ENCODE measurements around the gene TSC2.

The TSC2 gene

DNA sequence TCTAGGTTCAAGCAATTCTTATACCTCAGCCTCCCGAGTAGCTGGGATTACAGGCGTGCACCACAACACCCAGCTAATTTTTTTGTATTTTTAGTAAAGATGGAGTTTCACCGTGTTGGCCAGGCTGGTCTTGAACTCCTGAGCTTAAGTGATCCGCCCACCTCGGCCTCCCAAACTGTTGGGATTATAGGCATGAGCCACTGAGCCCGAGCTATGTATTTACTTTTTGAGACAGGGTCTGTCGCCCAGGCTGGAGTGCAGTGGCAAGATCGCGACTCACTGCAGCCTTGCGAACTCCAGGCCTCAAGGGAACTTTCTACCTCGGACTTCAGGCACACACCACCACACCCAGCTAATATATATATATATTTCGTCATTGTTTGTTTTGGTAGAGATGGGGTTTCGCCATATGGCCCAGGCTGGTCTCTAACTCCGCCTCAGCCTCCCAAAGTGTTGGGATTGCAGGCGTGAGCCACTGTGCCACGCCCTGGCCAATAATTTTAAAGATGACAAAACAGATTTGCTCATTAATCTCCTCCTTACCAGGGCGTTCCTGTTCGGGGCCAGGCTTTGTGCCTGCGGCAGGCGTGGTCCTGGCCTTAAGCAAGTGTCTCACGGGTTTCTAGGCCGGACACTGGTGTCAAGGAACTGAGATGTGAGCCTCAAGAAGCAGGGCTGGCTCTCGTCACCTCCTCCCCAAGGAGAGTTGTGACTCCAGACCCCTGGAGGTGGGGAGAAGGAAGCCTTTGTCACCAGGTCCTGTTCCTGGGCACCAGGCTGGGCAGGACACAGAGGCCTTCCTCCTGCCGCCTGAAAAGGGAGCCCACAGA is 32.5 kb upstream of the TSC2 start:
- TF ChIP-seq, protein P1, sequence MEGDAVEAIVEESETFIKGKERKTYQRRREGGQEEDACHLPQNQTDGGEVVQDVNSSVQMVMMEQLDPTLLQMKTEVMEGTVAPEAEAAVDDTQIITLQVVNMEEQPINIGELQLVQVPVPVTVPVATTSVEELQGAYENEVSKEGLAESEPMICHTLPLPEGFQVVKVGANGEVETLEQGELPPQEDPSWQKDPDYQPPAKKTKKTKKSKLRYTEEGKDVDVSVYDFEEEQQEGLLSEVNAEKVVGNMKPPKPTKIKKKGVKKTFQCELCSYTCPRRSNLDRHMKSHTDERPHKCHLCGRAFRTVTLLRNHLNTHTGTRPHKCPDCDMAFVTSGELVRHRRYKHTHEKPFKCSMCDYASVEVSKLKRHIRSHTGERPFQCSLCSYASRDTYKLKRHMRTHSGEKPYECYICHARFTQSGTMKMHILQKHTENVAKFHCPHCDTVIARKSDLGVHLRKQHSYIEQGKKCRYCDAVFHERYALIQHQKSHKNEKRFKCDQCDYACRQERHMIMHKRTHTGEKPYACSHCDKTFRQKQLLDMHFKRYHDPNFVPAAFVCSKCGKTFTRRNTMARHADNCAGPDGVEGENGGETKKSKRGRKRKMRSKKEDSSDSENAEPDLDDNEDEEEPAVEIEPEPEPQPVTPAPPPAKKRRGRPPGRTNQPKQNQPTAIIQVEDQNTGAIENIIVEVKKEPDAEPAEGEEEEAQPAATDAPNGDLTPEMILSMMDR (IDR thresholded peaks at IDR 0.05) = no peak
- no peak overlapping the region for H3K27ac ChIP-seq
- H3K4me3 ChIP-seq = no peak overlapping the region
- DNase-seq (ENCODE audit: low spot score) = no peak

DNA sequence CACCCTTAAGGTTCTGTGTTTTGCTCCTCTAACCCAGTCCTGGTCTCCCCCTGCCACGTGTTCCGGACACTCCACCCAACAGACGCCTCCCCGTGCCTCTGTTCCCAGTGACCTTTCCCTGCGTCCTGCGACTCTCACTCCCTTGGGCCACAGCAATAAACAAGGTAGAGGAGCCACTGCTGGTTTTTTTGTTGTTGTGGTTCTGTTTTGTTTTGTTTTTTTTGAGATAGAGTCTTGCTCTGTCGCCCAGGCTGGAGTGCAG is 31.9 kb upstream of the TSC2 start:
- no peak for DNase-seq (ENCODE audit: low spot score)
- Histone ChIP-seq H3K4me3 (no peak overlapping the region), H3K27ac (no peak overlapping the region)

DNA sequence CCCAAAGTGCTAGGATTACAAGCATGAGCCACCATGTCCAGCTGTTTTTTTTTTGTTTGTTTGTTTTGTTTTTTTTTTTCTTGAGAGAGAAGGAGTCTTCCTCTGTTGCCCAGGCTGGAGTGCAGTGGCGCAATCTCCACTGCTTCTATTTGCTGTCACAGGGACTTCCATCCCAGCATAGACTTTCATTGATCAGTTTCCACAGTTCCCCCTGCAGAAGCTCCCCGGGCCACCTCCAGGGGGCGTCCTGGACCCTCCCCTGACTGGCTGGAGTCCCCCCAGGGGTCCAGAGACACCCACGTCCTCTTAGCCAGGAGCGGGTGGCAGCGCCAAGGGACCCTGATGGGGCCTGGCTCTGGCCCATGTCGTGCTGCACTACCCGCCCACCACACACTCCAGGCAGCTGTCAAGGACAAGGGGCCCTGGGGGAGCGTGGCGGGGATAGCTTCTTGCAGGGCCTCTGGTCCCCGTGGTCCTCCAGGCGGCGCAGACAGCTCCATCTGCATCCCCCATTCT is 31.3 kb upstream of the TSC2 start:
- no peak for DNase-seq (ENCODE audit: low spot score)
- TF ChIP-seq, protein P1 (IDR thresholded peaks at IDR 0.05) = no peak
- no peak overlapping the region for H3K4me3 ChIP-seq
- no peak overlapping the region for H3K27ac ChIP-seq

More for the DNA sequence above, 31.9 kb upstream of the TSC2 start:
- TF ChIP-seq, protein P1 (IDR thresholded peaks at IDR 0.05) = no peak

DNA sequence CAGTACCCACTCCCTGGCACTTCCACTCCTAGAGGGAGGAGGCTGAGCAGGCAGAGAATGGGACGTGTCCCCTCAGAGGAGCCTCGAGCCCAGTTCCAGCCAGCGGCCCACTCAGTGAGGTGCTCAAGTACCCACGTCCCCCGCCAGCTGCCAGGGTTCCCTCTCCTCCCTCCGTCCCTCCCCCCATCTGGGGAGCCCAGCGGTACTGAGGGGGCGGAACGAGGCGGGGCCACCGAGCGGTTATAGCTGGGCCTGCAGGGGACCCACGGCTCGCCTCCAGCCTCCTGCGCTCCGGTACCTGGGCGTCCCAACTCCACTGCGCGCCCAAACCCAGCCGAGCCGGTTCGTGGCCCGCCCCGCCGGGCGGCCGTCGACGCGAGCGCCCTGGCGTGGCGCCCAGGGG is 28.3 kb upstream of the TSC2 start, which contains the start of gene NPW:
Gene NPW (plus strand): TSS at position 268 of the 403 bp plus-strand sequence.
- DNase-seq (ENCODE audit: low spot score) = no peak
- peak within 1 kb of the TSS; percentile 38 for H3K4me3 ChIP-seq
- no peak within 1 kb of the TSS for H3K27ac ChIP-seq
- TF ChIP-seq, protein P1 (IDR thresholded peaks at IDR 0.05) = no peak

DNA sequence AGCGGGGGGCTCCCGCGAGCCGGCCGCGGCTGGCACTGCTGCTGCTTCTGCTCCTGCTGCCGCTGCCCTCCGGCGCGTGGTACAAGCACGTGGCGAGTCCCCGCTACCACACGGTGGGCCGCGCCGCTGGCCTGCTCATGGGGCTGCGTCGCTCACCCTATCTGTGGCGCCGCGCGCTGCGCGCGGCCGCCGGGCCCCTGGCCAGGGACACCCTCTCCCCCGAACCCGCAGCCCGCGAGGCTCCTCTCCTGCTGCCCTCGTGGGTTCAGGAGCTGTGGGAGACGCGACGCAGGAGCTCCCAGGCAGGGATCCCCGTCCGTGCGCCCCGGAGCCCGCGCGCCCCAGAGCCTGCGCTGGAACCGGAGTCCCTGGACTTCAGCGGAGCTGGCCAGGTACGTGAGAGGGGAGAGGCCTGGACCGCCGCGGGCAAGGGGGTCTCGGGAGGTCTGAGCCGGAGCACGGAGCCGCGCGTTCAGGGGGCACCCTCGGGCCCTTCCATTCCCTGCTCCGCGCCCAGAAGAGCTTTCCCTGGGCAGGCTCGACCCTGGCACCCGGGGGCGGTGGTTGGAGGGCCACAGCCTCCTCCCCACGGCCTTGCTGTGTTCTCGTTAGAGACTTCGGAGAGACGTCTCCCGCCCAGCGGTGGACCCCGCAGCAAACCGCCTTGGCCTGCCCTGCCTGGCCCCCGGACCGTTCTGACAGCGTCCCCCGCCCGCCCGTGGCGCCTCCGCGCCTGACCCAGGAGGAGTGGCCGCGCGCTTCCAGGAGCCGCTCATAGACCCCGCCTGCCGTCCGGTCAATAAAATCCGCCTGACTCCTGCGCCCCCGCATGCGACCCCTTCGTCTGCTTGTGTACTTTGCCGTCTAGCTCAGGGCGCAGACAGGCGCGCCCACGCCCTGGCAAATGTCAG is 27.6 kb upstream of the TSC2 start:
- TF ChIP-seq, protein P1 (IDR thresholded peaks at IDR 0.05) = no peak
- no peak for DNase-seq (ENCODE audit: low spot score)
- peak overlapping the region; percentile 38 for H3K4me3 ChIP-seq
- H3K27ac ChIP-seq = no peak overlapping the region

DNA sequence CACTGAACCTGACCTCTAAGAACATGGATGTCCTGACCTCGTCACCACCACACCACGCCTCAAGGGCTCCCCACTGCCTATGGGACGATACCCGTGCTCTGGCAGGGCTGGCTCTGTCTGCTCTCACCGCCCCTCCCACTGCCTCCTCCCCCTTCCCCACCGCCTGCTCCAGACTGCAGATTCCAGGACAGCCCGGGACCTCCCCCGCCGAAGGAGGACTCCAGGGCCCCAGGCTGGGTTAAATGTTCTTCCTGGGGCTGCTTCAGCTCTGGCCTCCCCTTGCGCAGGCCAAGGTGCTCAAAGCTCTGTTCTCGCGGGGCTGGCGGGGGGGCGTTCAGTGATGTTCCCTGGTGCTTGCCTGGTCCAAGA is 25.1 kb upstream of the TSC2 start:
- DNase-seq (ENCODE audit: low spot score) = no peak
- TF ChIP-seq, protein P1 (IDR thresholded peaks at IDR 0.05) = no peak

More for the DNA sequence above, 25.1 kb upstream of the TSC2 start:
- H3K4me3 ChIP-seq = peak overlapping the region; percentile 67
- no peak overlapping the region for H3K27ac ChIP-seq

Data from coronary artery (tissue), 2 donors.